ENCODE measurements around the gene RDX. TPM values are rescaled to one million over a fixed set of nuclear protein-coding genes. Genes with fewer than 3 reads are reported as not detected.

The RDX gene
- total RNA-seq, 2 donors from 2014 or later = 17.9 to 20.5 TPM

DNA sequence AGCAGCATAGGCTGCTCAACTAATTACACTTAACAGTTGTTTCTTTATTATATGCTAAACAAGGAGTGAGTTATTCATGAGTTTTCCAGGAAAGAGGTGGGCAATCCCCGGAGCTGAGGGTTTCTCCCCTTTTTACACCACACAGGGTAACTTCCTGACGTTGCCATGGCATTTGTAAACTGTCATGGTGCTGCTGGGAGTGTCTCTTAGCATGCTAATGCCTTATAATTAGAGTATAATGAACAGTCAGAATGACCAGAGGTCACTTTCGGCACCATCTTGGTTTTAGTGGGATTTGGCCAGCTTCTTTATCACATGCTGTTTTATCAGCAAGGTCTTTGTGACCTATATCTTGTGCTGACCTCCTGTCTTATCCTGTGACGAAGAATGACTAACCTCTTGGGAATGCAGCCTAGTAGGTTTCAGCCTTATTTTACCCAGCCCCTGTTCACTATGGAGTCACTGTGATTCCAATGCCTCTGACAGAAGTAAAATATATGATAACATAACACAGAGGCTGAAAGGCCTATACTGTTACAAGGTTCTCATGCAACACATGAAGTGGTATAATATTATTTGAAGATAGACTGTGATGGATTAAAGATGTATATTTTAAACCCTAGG, 41.3 kb upstream of the RDX start:
- no peaks in the 10 kb centered on the region for H3K36me3 ChIP-seq
- H3K4me3 ChIP-seq = no peak overlapping the region
- no peak for TF ChIP-seq CTCF (IDR thresholded peaks at IDR 0.05)
- H3K4me1 ChIP-seq = no peaks in the 10 kb centered on the region
- H3K9ac ChIP-seq (ENCODE audit: low read depth in 2 of 2, low read length in 2 of 2) = no peak overlapping the region
- H3K27me3 ChIP-seq = no peaks in the 10 kb centered on the region
- no peak overlapping the region for H3K27ac ChIP-seq
- H3K9me3 ChIP-seq = no peaks in the 10 kb centered on the region
- DNase-seq = no peak
- intact Hi-C loops (cut with DNase I) = no loop called here

GRCh38 chr11:110336054-110336453, 39.6 kb upstream of the RDX start:
- no peak overlapping the region for H3K9ac ChIP-seq (ENCODE audit: low read depth in 2 of 2, low read length in 2 of 2)
- no peaks in the 10 kb centered on the region for H3K27me3 ChIP-seq
- no peak for DNase-seq
- TF ChIP-seq CTCF (IDR thresholded peaks at IDR 0.05) = no peak
- H3K36me3 ChIP-seq = no peaks in the 10 kb centered on the region
- H3K4me3 ChIP-seq = no peak overlapping the region
- no peaks in the 10 kb centered on the region for H3K4me1 ChIP-seq
- H3K9me3 ChIP-seq = no peaks in the 10 kb centered on the region
- no peak overlapping the region for H3K27ac ChIP-seq
- intact Hi-C loops (cut with DNase I) = no loop called here

- Histone ChIP-seq H3K27ac (no peak overlapping the region), H3K36me3 (no peaks in the 10 kb centered on the region), H3K4me1 (no peaks in the 10 kb centered on the region), H3K27me3 (no peaks in the 10 kb centered on the region), H3K4me3 (no peak overlapping the region), H3K9ac (ENCODE audit: low read depth in 2 of 2, low read length in 2 of 2) (no peak overlapping the region), H3K9me3 (no peaks in the 10 kb centered on the region)
- TF ChIP-seq CTCF (IDR thresholded peaks at IDR 0.05) = no peak
- intact Hi-C loops (cut with DNase I) = no loop called here
- no peak for DNase-seq
Observed at GRCh38 chr11:110335358-110335757, 38.9 kb upstream of the RDX start.

DNA sequence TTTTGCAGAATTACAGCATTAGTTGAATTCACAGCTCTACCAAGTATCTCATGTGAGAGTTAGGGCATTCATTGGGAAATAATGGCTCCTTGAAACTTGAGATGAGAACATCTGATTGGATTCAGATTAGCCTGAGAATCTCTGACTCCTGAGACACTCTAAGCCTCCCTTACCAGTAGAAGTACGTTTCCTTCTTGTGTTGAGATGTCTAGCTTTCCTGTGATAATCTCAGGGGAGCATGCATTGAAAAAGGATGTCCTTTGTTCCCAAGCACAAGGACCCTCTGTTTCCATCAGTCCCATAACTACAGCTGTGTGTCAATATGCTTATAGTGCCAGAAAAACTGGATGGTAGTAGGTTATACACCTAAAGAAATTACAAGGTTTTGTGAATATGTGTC, 35.2 kb upstream of the RDX start:
- DNase-seq = no peak
- Histone ChIP-seq H3K27ac (no peak overlapping the region), H3K27me3 (no peaks in the 10 kb centered on the region), H3K36me3 (no peaks in the 10 kb centered on the region), H3K9ac (ENCODE audit: low read depth in 2 of 2, low read length in 2 of 2) (no peak overlapping the region), H3K4me1 (no peaks in the 10 kb centered on the region), H3K4me3 (no peak overlapping the region), H3K9me3 (no peaks in the 10 kb centered on the region)
- TF ChIP-seq CTCF (IDR thresholded peaks at IDR 0.05) = no peak
- intact Hi-C loops (cut with DNase I) = no loop called here

- no peak overlapping the region for H3K27ac ChIP-seq
- H3K9ac ChIP-seq (ENCODE audit: low read depth in 2 of 2, low read length in 2 of 2) = no peak overlapping the region
- no peak overlapping the region for H3K4me3 ChIP-seq
- TF ChIP-seq CTCF (IDR thresholded peaks at IDR 0.05) = no peak
- H3K36me3 ChIP-seq = no peaks in the 10 kb centered on the region
- H3K4me1 ChIP-seq = no peaks in the 10 kb centered on the region
- H3K27me3 ChIP-seq = no peaks in the 10 kb centered on the region
- intact Hi-C loops (cut with DNase I) = no loop called here
- no peak for DNase-seq
- no peaks in the 10 kb centered on the region for H3K9me3 ChIP-seq
Observed at GRCh38 chr11:110329445-110329844, 33.0 kb upstream of the RDX start.
